K562 (cell line): ENCODE measurements around the gene ABT1. TPM values are rescaled to one million over a fixed set of nuclear protein-coding genes. Genes with fewer than 3 reads are reported as not detected.

Source experiments
- ARID1B ChIP-seq: fragments of 450-650 bp; IDR thresholded peaks from 2 replicates; pipeline ENCODE4 v1.6.1; 2016; ENCODE audit warnings: antibody characterized with exemption, mild to moderate bottlenecking, inconsistent platforms
- ASH1L ChIP-seq: fragments of 450-650 bp; IDR thresholded peaks from 2 replicates; pipeline ENCODE4 v1.6.1; 2018; ENCODE audit warnings: borderline replicate concordance, mild to moderate bottlenecking, low read depth; ENCODE audit not compliant: partially characterized antibody
- CBX2 ChIP-seq: fragments of 200-600 bp; sonication (generic); IDR thresholded peaks from one replicate; pipeline ENCODE4 v1.6.1; 2012; ENCODE audit warnings: mild to moderate bottlenecking, low read length, inconsistent platforms; ENCODE audit not compliant: insufficient read depth, poor library complexity, severe bottlenecking
- E2F3 ChIP-seq: fragments of 250-450 bp; sonication (Bioruptor Pico); IDR thresholded peaks from 2 replicates; pipeline ENCODE4 v1.4.0; 2020; ENCODE audit warnings: mild to moderate bottlenecking
- ELK1 ChIP-seq: sonication (generic); formaldehyde crosslinking; IDR thresholded peaks from 2 replicates; pipeline ENCODE4 v1.8.1; 2022; ENCODE audit warnings: missing genetic modification reagents
- FIP1L1 ChIP-seq: fragments of 200-400 bp; formaldehyde crosslinking; IDR thresholded peaks from 2 replicates; pipeline ENCODE4 v1.6.1; 2018; ENCODE audit warnings: mild to moderate bottlenecking, low read depth, low read length; ENCODE audit not compliant: poor library complexity, severe bottlenecking
- FOXA1 ChIP-seq: fragments of 450-650 bp; IDR thresholded peaks from 2 replicates; pipeline ENCODE4 v1.6.1; 2016; ENCODE audit warnings: mild to moderate bottlenecking, borderline replicate concordance
- KHSRP ChIP-seq: fragments of 450-650 bp; IDR thresholded peaks from 2 replicates; pipeline ENCODE4 v1.6.1; 2017
- MAFG ChIP-seq: fragments of 450-650 bp; conservative IDR thresholded peaks from 2 replicates; pipeline ENCODE4 v1.6.1; 2016; ENCODE audit warnings: missing genetic modification characterization, missing compliant biosample characterization
- NRF1 ChIP-seq, 2 experiments: fragments of 450-650 bp; IDR thresholded peaks in 1 of 2; conservative IDR thresholded peaks in 1 of 2; 2 replicates each; pipeline ENCODE4 v1.6.1; 2014; ENCODE audit warnings: mild to moderate bottlenecking in 2 of 2
- RCOR1 ChIP-seq, 2 experiments: IDR thresholded peaks; 2 replicates each; pipeline ENCODE4 v1.6.1; 2012; ENCODE audit warnings: low read depth in 2 of 2, low read length in 2 of 2, borderline replicate concordance in 1 of 2, improper control_type of control experiment in 1 of 2
- RERE ChIP-seq: sonication (generic); formaldehyde crosslinking; IDR thresholded peaks from 2 replicates; pipeline ENCODE4 v1.8.0; 2023; ENCODE audit warnings: missing genetic modification reagents, mild to moderate bottlenecking, borderline replicate concordance
- SRF ChIP-seq, 2 experiments: fragments of 250-450, 450-650 bp in 1 of 2; sonication (Bioruptor Pico) in 1 of 2; sonication (generic) in 1 of 2; formaldehyde crosslinking; IDR thresholded peaks; 2 replicates each; pipeline versions ENCODE4 v1.5.0 to v1.5.1; 2020 to 2022; ENCODE audit warnings: mild to moderate bottlenecking in 1 of 2, missing genetic modification reagents in 1 of 2
- TCF15 ChIP-seq: fragments of 250-450 bp; sonication (Bioruptor Pico); IDR thresholded peaks from 2 replicates; pipeline ENCODE4 v1.8.0; 2022; ENCODE audit warnings: moderate library complexity, mild to moderate bottlenecking, inconsistent platforms
- ZBTB43 ChIP-seq: sonication (generic); formaldehyde crosslinking; IDR thresholded peaks from 2 replicates; pipeline ENCODE4 v1.8.0; 2023; ENCODE audit warnings: mild to moderate bottlenecking, missing genetic modification reagents
- ZEB2 ChIP-seq: fragments of 450-650 bp; IDR thresholded peaks from 2 replicates; pipeline ENCODE4 v1.6.1; 2016
- ZNF224 ChIP-seq: sonication (generic); formaldehyde crosslinking; IDR thresholded peaks from 2 replicates; pipeline ENCODE4 v1.8.0; 2022; ENCODE audit warnings: mild to moderate bottlenecking, missing genetic modification reagents
- polyA plus RNA-seq, 8 experiments: library from polyadenylated mRNA; depleted of rRNA in 4 of 8; stranded (reverse) in 5 of 8; unstranded in 3 of 8; fragments of >200 nt; fragmentation: Nextera tagmentation in 2 of 8; fragmentation: Illumina TruSeq in 1 of 8; extraction: Ambion mirVana in 2 of 8; extraction: Trizol in 1 of 8; gene quantifications; 2 replicates each; pipeline versions ENCODE4 v1.2.1 to v1.2.3, GENCODE V29; 2011 to 2014; ENCODE audit warnings: inconsistent platforms in 1 of 8, missing spikeins in 1 of 8
- total RNA-seq, 7 experiments: library from RNA; depleted of rRNA in 6 of 7; stranded (reverse); fragments of >200 nt in 6 of 7; fragmentation: Illumina TruSeq in 2 of 7; extraction: Trizol in 2 of 7; gene quantifications; 2 replicates each; pipeline versions ENCODE4 v1.2.1 to v1.2.3, GENCODE V29; 2011 to 2021; ENCODE audit warnings: low replicate concordance in 1 of 7

ABT1 gene
- total and polyA plus RNA-seq, 9 of the 15 experiments (the other 6 are each of a cell fraction or from before 2014, with no cell fraction given): 8.8 to 52.7 (median 40.7) TPM

- peak; percentile 85; the same call in 1 of the 2 replicates for TF ChIP-seq RERE (CRISPR knock-in tag)
- TF ChIP-seq RCOR1 (IDR thresholded peaks at IDR 0.05; ENCODE audit: borderline replicate concordance in 1 of 2, low read depth in 2 of 2, low read length in 2 of 2): peak; percentile 72 to 96; a peak in 2 of 4 replicates
- TF ChIP-seq ZNF224 (CRISPR knock-in tag): 0 out of 2 replicates have a peak, but pooled peaks have one; percentile 24
- TF ChIP-seq FIP1L1: no peak
- peak; percentile 73; the same call in 1 of the 2 replicates for TF ChIP-seq ZEB2
- TF ChIP-seq E2F3 (CRISPR knock-in tag): no peak
- TF ChIP-seq CBX2: no peak
- peak in 1 of 2 experiments; percentile 13; a peak in 1 of 4 replicates for TF ChIP-seq SRF (CRISPR knock-in tag; IDR thresholded peaks at IDR 0.05)
- peak; percentile 59 for TF ChIP-seq MAFG (tag)
- TF ChIP-seq ELK1 (CRISPR knock-in tag): no peak
- peak; percentile 4 for TF ChIP-seq ASH1L
- no peak for TF ChIP-seq TCF15
- TF ChIP-seq KHSRP: no peak
- TF ChIP-seq ARID1B: peak; percentile 91
- no peak for TF ChIP-seq FOXA1
- 0 out of 2 replicates have a peak, but pooled peaks have one; percentile 60 for TF ChIP-seq ZBTB43 (CRISPR knock-in tag)
- no peak for TF ChIP-seq NRF1 (conservative IDR thresholded peaks at IDR 0.05 in 1 of 2, IDR thresholded peaks at IDR 0.05 in 1 of 2)
These were observed 25.0 kb upstream of the ABT1 start (continued) for GRCh38 chr6:26571592-26572296.
